Pancreas (tissue), 10 donors: ENCODE measurements around the gene FBXL2. TPM values are rescaled to one million over a fixed set of nuclear protein-coding genes. Genes with fewer than 3 reads are reported as not detected.

Experiments used
- ATAC-seq, 4 donors: fragments of 200-7000 bp; cut with Tn5 transposase; one replicate each; pipeline versions ENCODE4 v1.8.0 to v1.9.1; 2020; ENCODE audit warnings: mild to moderate bottlenecking in 4 of 4, moderate library complexity in 4 of 4
- DNase-seq, 6 donors: peaks; one replicate each; pipeline ENCODE4 v3.0.0-alpha.2; 2020
- FAIRE-seq: peaks from 2 replicates; lab custom pipeline; 2012; peaks lifted over from hg19 to GRCh38; lab: Jason Lieb, UNC
- H3K27ac ChIP-seq, 4 donors: fragments of 200-600 bp; sonication (generic); 1 replicate in 3 of 4; 2 replicates in 1 of 4; pipeline versions ENCODE4 v1.5.0 to v1.8.0; 2020
- H3K27me3 ChIP-seq, 4 donors: fragments of 200-600 bp; one replicate each; pipeline ENCODE4 v1.8.0; 2021
- H3K36me3 ChIP-seq, 3 donors: fragments of 200-600 bp; sonication (generic) in 1 of 3; one replicate each; pipeline versions ENCODE4 v1.5.0 to v1.8.0; 2020 to 2021
- H3K4me1 ChIP-seq, 3 donors: fragments of 200-600 bp; one replicate each; pipeline ENCODE4 v1.8.0; 2021
- H3K4me3 ChIP-seq, 4 donors: fragments of 200-600 bp; sonication (generic) in 2 of 4; one replicate each; pipeline versions ENCODE4 v1.5.0 to v1.8.0; 2020 to 2021
- H3K9me3 ChIP-seq, 4 donors: fragments of 200-600 bp; one replicate each; pipeline ENCODE4 v1.8.0; 2021
- CTCF ChIP-seq, 4 donors: fragments of 200-600 bp; sonication (generic) in 3 of 4; IDR thresholded peaks; one replicate each; pipeline versions ENCODE4 v1.5.0 to v1.8.0; 2021; ENCODE audit warnings: antibody characterized with exemption in 4 of 4
- WGBS, 2 donors: extraction: QIAGEN DNeasy Blood & Tissue Kit; methylation state at CpG; one replicate each; pipeline ENCODE4 v1.1.7; 2013; 5-methylcytosine and 5-hydroxymethylcytosine counted together
- intact Hi-C, 3 donors: fragments of 100-400 bp; cut with DNase I; formaldehyde crosslinking; loops; one replicate each; pipeline versions ENCODE4 v1.11.1 to v1.14.2; 2022
- polyA plus RNA-seq, 2 donors: library from polyadenylated mRNA; stranded (reverse); fragments of 200-250 nt; gene quantifications; one replicate each; pipeline ENCODE4 v1.2.3, GENCODE V29; 2013
- total RNA-seq, 6 donors: library from RNA; stranded (reverse); fragmentation: NEBNext Ultra II Directional in 4 of 6; extraction: Animal tissue kit (Norgen Biotek cat#: 25700) in 4 of 6; gene quantifications; one replicate each; pipeline versions ENCODE4 v1.2.1 to v1.2.4, GENCODE V29; 2021 to 2023
- donor health status: healthy with polysubstance abuse.
- donor health status: DM: no; HTN: no; CAD: no; lungs with moderate emphysema.
- donor health status: DM: no; HTN: no; CAD: no.
- donor health status: control.
- donor health status: control.
- donor health status: Bipolar disorder and iron deficiency.
- donor health status: DM: yes; HTN: yes; CAD: no.
- donor health status: DM: no; HTN: no; CAD: no.
- donor health status: DM: no; HTN: no; CAD: no.
- donor health status: DM: yes; HTN: yes; CAD: no.

FBXL2 gene
- total and polyA plus RNA-seq, 8 donors = 1.8 to 7.8 (median 2.9) TPM

- FAIRE-seq (no peak), ATAC-seq (no peak), DNase-seq (no peak)
- peaks cover 0 to 25% (median 8%) of the 10 kb centered on the region in 3 donors for H3K36me3 ChIP-seq
- no peak for TF ChIP-seq CTCF (IDR thresholded peaks at IDR 0.05)
- intact Hi-C loops = no loop called here
- no peaks in the 10 kb centered on the region for H3K4me1 ChIP-seq
- no peaks in the 10 kb centered on the region for H3K9me3 ChIP-seq
- no peaks in the 10 kb centered on the region for H3K27me3 ChIP-seq
- WGBS, 2 donors = 89 to 93% methylated on average over 5 of the region's 5 CpGs
- no peak overlapping the region for H3K4me3 ChIP-seq
- H3K27ac ChIP-seq = no peak overlapping the region
Measured at GRCh38 chr3:33385423-33385822, 108.2 kb downstream of the FBXL2 start.

GRCh38 chr3:33386631-33387030 is 109.4 kb downstream of the FBXL2 start:
- no peaks in the 10 kb centered on the region for H3K27me3 ChIP-seq
- no peak for DNase-seq
- H3K27ac ChIP-seq = no peak overlapping the region
- no peak for ATAC-seq
- no peaks in the 10 kb centered on the region for H3K4me1 ChIP-seq
- H3K9me3 ChIP-seq = no peaks in the 10 kb centered on the region
- TF ChIP-seq CTCF (IDR thresholded peaks at IDR 0.05) = no peak
- 78 to 79% methylated on average over 1 of the region's 1 CpG for WGBS, 2 donors
- H3K36me3 ChIP-seq = peaks cover 0 to 27% (median 8%) of the 10 kb centered on the region in 3 donors
- H3K4me3 ChIP-seq = no peak overlapping the region
- FAIRE-seq = no peak
- intact Hi-C loops = no loop called here

GRCh38 chr3:33388374-33389100 is 111.3 kb downstream of the FBXL2 start:
- Histone ChIP-seq H3K4me3 (no peak overlapping the region), H3K9me3 (no peaks in the 10 kb centered on the region), H3K27ac (no peak overlapping the region), H3K27me3 (no peaks in the 10 kb centered on the region), H3K36me3 (peaks cover 0 to 27% (median 11%) of the 10 kb centered on the region in 3 donors), H3K4me1 (no peaks in the 10 kb centered on the region)
- FAIRE-seq (no peak), ATAC-seq (no peak), DNase-seq (no peak)
- intact Hi-C loops = no loop called here
- no peak for TF ChIP-seq CTCF (IDR thresholded peaks at IDR 0.05)
- 73 to 74% methylated on average over 7 of the region's 7 CpGs for WGBS, 2 donors

- no peak overlapping the region for H3K27ac ChIP-seq
- intact Hi-C loops = no loop called here
- no peaks in the 10 kb centered on the region for H3K4me1 ChIP-seq
- no peaks in the 10 kb centered on the region for H3K27me3 ChIP-seq
- WGBS, 2 donors = 94 to 96% methylated on average over 4 of the region's 4 CpGs
- FAIRE-seq (no peak), ATAC-seq (no peak), DNase-seq (no peak)
- no peak for TF ChIP-seq CTCF (IDR thresholded peaks at IDR 0.05)
- no peak overlapping the region for H3K4me3 ChIP-seq
- no peaks in the 10 kb centered on the region for H3K9me3 ChIP-seq
- H3K36me3 ChIP-seq = peaks cover 0 to 26% (median 13%) of the 10 kb centered on the region in 3 donors
Measured at GRCh38 chr3:33389908-33390307, 112.7 kb downstream of the FBXL2 start.
